M059J (cell line): ENCODE results near the gene PEPD. TPM values are rescaled to one million over a fixed set of nuclear protein-coding genes. Genes with fewer than 3 reads are reported as not detected.
A peak's percentile ranks its signal among the peaks of the same experiment; 100 is the strongest.

ENCODE experiments used
- DNase-seq: peaks from one replicate; pipeline ENCODE4 v3.0.0-alpha.2; 2012; ENCODE audit warnings: low read depth
- total RNA-seq: library from RNA; depleted of rRNA; stranded (reverse); fragments of >200 nt; shearing (Covaris generic); gene quantifications from 2 replicates; pipeline ENCODE4 v1.2.3, GENCODE V29; 2014

PEPD gene
- total RNA-seq, 1 experiment from 2014 or later: 84.5 TPM

DNA sequence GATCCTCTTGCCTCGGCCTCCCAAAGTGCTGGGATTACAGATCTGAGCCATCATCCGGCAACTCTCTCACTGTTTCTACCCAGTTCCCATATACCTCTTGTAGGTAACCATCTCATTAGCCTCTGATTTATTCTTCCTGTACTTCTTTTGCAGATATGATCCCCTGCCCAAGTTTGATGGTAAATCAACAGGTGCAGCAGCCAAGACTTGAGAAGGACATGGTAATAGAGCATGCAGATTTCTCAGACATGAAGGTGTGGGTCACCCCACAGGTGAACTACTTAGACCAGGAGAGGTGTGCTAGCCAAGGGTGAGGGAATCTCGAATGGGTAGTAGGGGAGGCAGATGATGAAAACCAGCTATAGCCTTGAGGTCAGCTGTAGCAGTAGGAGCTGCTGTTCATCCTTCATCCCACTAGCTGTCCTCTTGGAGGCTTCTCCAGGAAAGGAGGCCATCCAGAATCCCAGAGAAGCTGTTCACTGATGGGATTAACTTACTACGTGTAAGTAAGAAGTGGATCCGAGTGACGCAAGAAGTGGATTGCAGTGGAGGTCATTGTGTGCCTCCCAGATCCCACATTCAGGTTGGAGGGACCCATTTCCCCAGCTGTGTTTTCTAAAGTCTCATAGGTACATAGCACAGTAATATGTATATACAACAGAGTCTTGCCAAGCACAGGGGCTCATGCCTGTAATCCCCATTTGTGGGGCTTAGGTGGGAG lies 158.9 kb downstream of the PEPD start:
- no peak for DNase-seq

DNA sequence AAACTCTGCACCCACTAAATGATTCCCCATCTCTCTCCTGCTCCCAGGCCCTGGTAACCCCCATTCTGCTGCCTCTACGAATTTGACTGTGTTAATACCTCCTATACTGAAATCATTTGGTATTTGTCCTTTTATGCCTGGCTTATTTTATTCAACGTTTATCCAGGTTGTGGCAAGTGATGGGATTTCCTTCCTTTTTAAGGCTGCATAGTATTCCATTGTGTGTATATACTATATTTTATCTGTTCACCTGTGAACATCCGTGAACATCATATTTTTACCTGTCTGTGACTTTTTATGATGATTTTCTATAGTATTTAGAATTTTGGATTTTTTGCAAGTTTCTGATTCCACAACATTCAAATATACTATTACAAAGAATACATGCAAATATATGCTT lies 162.0 kb downstream of the PEPD start:
- no peak for DNase-seq

DNA sequence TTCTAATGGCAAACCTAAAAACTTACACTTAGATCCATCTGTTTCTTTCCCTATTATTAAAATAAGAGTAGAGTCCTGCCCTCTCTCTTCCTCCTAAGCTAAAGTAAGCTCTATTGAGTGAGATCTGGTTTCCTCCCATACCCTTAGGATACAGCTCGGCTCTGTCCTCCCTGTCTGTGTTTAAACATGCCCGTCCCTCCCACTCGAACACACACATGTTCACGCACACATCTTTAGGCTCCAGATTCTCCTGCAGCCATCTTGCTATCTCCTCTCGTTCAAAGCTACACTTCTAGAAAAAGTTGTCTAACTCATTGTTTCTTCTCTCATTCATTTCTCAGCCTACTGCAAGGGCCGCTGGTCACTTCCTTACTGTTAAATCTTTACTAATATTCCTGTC lies 163.2 kb downstream of the PEPD start:
- no peak for DNase-seq

DNA sequence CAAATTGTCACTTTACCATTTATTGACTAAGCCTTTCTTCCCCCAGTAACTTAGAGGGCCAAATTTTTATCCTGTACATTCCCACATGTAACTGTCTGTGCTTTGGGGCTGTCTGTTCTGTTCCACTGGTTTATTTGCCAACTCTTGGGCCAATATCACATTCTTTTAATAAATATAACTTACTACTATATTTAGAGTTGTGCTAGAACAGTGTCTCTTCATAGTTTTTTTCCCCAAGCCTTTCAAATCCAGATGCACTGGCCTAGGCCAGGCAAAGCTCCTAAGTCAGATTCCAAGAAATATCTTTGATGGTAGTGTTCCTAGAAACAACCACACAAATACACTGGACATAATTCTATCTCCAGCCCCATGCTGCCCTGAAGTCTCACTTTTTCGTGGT lies 164.0 kb downstream of the PEPD start:
- DNase-seq: no peak

DNA sequence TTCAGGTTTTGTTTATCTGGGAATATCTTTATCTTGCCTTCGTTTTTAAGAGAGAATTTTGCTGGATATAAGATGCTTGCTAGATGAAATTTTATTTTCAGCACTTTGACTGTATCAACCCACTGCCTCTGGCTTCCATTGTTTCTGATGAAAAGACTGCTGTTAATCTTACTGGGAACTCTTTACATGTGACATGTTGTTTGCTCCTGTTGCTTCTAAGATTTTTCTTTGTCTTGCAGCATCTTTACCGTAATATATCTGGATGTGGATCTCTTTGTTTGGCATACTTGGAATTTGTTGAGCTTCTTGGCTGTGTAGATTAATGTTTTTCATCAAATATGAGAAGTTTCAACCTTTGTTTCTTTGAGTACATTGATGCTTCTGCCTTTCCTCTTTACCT lies 166.1 kb downstream of the PEPD start:
- no peak for DNase-seq

DNA sequence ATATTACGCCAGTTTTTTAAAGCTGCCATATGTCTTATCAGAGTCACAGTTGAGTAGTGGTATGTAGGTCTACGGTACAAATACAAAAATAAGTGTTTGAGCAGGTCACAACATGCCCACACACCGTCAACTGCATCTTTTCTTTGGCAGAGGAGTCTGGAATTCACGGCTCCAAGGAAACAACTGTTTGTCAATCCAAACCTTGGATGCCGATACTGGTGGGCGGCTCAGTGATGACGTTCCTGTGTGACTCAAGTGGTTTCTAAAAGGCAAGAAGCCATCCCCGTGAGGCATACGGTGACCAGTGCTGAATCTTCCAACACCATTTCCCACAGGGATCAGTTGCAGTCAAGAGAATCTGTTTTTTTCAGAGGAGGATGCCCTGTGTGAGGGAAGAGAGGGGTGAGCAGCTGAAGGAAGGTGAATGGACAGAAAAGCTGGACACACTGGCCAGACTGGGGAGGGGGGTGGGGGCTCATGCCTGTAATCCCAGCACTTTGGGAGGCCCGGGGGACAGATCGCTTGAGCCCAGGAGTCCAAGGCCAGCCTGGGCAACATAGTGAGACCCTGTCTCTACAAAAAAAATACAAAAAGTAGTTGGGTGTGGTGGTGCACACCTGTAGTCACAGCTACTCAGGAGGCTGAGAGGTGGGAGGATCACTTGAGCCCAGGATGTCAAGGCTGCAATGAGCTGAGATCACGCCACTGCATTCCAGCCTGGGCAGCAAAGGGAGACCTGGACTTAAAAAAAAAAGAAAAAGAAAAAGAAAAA lies 170.9 kb downstream of the PEPD start:
- peak; percentile 68 for DNase-seq

DNA sequence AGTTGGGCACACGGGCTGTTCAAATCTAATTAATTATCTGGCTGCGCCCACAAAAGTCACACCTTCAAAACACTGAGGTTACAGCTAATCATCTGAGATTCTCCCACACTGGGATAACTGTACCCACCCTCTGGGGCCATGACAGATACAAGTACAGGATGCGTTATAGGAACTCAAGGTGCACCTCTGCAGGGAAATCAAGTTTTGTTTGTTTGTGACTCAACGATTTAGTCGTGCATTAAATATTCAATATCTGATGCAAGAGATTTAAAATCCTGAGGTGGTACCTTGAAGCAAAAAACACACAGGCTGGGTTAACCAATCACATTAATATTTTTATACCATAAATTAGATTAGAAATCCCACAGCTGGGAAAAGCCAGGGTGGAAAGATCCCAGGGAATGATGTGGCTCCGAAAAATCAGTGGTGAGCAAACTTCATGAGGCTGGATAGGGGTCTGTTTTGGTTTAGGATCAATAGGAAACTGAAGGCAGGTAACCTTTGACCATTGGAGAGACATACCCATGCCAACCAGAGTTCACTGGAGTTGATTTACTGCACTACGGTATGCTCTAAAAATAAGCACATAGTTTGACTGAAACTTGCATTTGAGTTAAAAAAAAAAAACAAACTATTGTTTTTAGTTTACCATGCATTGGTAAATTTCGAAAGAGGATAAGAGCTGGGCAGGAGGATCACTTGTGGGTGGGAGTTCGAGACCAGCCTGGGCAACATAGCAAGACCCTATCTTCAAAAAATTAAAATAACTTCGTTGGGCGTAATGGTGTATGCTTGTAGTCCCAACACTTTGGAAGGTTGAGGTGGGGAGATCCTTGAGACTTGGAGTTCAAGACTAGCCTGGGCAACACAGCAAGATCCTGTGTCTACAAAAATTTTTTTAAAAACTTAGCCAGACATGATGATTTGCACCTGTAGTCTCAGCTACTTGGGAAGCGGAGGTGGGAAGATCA lies 172.0 kb downstream of the PEPD start:
- no peak for DNase-seq

DNA sequence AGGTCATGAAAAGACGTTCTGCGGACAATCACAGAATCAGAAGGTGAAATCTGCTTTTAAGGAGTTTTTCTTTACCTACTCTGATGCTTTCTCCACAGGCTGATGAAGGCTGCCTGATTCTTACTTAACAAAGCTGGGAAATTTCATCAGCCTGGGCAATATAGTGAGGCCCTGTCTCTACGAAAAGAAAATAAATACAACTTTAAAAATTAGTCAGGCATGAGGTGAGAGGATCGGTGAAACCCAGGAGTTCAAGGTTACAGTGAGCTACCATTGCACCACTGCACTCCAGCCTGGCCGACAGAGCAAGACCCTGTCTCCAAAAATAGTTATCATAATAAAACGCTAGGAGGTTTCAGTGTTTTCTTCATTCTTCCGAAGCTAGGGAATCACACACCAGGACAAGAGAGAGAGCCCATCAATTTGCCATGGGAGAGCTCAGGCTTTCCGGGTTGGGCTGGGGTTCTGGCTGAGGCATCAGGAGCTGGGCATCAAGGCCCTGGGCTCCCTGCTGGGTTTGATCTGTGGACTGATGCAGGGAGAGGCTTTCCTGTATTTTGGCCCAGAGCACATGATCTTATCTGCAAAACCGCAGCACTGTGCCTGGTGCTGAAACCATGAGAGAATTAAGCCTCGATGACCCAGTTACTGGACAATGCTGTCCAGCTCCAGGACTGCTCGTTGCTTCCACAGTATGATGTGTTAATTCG lies 173.1 kb downstream of the PEPD start:
- peak; percentile 70 for DNase-seq

DNA sequence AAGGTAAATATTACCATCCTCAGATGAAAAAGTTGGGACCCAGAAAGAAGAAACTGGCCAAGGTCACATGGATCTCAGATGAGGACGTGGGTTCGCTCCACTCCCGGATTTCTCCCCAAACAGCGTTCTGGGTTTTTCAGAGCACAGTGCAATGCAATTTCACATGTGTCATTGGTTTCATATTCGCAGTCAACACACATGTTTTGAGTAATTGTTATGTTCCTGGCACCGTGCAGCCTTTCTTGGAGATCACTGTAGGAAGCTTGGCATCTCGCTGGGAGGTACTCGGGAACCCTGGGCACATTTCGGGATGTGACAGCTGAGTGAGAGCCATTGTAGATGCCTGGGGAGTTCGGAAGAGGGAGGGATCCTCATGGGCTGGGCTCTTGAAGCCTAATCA lies 174.3 kb downstream of the PEPD start:
- DNase-seq: no peak

DNA sequence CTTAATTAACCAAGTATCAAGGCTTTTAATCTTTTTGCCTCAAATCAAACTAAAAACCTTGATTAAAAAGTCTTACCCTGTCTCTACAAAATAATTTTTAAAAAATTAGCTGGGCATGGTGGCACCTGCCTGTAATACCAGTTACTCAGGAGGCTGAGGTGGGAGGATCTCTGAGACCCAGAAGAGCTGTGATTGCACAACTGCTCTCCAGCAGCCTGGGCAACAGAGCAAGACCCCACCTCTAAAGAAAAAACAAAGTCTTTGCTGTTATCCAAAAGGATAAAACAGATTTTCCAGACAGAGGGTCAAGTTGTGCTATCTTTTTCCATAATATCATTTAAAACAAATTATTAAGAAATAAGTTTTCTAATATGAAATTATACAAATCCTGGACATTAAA lies 174.9 kb downstream of the PEPD start:
- no peak for DNase-seq

DNA sequence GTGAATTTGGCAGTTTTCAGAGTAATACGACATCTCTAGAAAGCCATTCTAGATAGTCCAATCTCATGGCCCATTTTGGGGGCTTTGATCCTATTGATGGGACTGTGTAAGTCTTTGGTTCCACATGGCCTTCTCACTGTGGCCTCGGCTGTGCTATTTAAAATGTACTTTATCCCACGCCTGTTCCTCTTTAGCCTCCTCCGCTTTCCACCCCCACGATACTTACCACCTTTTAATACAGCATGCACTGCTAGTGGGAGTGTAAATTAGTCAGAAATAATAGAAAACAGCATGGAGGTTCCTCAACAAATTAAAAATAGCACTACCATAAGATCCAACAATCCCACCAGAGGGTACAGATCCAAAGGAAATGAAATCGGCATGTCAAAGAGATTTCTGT lies 176.4 kb downstream of the PEPD start:
- DNase-seq: no peak

DNA sequence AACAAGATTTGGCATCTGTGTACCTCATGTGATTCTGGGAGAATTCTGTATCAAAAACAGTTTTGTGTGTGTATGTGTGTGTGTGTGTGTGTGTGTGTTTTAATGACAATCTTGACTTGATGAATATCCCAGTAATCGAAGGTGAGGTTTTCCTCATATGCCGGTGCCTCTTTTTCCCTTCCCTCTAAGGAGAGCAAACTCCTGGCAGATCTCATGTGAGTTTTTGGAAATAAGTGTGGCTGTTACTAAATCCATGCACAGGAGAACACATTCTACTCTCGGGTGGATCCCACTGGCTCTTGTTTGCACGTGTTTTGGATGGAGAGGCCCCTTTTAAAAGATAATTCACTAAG lies 177.0 kb downstream of the PEPD start:
- no peak for DNase-seq

DNA sequence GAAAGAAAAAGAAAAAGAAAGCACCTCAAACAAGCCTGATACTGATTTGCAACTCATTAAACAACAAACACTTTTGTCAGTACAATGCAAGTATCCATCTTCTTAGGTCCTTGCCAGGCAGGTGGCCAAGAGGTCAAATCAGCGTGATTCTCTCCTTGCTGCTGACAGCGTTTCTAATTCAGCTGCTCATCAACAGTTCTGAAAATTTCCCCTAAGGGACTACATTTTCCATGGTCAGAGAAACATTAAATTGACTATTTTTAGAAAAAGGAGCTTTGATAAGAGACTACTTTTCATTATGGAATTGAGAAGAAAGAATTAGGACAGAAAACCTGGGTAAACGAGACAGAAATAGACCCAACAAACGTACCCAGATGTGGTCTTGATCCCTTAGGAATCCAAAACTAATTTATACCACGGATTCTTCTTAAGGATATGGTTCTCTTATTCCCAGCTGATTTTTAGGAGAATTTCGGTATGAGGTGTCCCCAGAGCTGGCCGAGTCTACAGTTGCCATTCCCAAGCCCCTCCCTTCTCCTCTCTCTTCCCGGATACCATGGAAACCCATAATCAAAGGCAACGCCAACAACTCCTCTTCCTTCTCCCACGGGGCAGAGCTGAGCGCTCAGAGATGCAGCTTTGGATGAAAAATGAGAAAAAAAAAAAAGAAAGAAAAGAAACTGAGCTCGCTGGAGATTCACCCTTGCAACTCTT lies 177.6 kb downstream of the PEPD start:
- peak; percentile 22 for DNase-seq

DNA sequence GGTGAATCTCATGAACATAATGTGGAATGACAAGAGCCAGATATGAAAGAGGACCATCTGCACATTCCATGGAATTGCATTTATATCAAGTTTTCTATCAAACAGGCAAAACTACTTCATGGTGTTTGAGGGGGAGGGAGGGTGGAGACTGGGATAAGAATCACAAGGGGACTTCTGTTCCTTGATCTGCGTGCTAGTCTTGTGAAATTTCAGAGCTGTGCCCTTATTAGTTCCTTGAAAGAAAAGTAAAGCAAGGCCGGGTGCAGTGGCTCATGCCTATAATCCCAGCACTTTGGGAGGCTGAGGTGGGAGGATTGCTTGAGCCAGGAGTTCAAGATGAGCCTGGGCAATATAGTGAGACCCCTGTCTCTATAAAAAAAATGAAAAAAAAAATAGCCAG lies 178.3 kb downstream of the PEPD start:
- DNase-seq: no peak

DNA sequence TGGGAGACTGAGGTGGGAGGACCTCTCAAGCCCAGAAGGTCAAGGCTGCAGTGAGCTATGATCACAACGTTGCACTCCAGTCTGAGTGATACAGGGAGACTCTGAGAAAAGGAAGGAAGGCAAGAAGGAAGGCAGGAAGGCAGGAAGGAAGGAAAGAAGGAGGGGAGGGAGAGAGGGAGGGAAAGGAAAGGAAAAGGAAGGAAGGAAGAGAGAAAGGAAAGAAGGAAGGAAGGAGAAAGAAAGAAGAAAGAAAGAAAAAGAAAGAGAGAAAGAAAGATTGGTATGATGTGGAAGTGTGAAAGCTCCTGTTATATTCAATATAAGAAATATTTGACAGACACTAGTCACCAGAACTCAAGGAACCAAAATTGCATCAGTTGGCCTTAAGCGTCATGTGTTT lies 180.6 kb downstream of the PEPD start:
- no peak for DNase-seq

DNA sequence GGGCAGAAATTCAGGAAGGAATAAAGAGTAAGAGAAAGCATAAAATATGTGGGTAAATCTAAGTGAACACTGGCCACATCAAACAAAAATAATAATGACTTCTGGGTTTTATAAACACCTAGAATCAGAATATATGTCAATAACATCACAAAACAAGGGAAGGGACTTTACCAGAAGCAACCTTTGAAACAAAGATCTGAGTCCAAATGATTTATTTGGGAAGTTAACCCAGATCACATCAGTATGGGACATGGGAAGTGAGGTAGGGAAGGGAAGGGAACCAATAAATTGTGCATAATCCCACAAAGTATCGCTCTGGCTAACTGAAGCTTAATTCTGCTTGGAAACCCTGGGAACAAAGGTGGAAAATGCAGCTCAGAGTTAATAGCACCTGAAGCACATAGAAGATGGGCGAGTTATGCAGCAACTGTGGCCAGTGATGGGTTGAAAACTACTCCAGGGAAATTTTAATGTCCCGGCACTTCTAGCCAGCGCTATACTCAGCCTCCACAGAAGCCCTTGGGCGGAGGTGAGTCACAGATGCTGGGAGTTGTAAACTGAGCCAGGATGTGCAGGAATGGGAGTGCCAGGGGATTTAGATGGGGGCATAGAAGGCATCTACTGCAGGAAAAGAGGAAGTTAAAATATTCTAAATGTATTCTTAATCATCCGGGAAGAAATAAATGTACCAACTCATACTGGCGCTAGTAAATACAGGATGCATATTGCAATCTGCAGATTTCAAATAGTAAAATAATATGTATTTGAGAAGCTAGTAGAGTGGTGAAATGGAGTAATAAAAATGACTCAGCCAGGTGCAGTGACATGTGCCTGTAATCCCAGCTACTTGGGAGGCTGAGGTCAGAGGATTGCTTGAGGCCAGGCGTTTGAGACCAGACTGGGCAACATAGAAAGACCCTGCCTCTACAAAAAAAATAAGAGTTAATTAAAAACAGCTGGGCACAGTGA lies 182.3 kb downstream of the PEPD start:
- peak; percentile 73 for DNase-seq
